ENCODE measurements around the gene MVB12A. TPM values are rescaled to one million over a fixed set of nuclear protein-coding genes. Genes with fewer than 3 reads are reported as not detected.

The MVB12A gene
- polyA plus RNA-seq, 2 of the 4 experiments (the other 2 are of a cell fraction) = 19.1 to 30.2 TPM

GRCh38 chr19:17451820-17452219 lies 32.0 kb downstream of the MVB12A start:
- Histone ChIP-seq H3K4me2 (no peak overlapping the region), H3K27ac (no peak overlapping the region), H3K9me3 (no peaks in the 10 kb centered on the region), H3K4me3 (no peak overlapping the region), H3K4me1 (0 out of 3 replicates have a peak, but pooled peaks cover 6% of the 10 kb centered on the region)
- FAIRE-seq (no peak), ATAC-seq (no peak), DNase-seq (ENCODE audit: low read depth in 1 of 2, low spot score in 1 of 2) (no peak)
- CTCF ChIA-PET = interaction anchor here (0.8 to 1.3 kb wide), 3 partner anchors 11 to 62 kb away, joined by 3 to 4 read pairs (median 4); no protein-coding TSS in a partner anchor
- TF ChIP-seq JUN (IDR thresholded peaks at IDR 0.05) = no peak
- TF ChIP-seq HOXB13 (CRISPR knock-in tag; IDR thresholded peaks at IDR 0.05; ENCODE audit: low read depth) = no peak
- TF ChIP-seq ZSCAN20 (CRISPR knock-in tag; IDR thresholded peaks at IDR 0.05) = no peak
- no peak for TF ChIP-seq MAFK (IDR thresholded peaks at IDR 0.05; ENCODE audit: partially characterized antibody)
- TF ChIP-seq KDM5A (IDR thresholded peaks at IDR 0.05) = no peak
- no peak for TF ChIP-seq TP53 (CRISPR knock-in tag; IDR thresholded peaks at IDR 0.05)
- no peak for TF ChIP-seq RAD21 (conservative IDR thresholded peaks at IDR 0.05 in 1 of 2, IDR thresholded peaks at IDR 0.05 in 1 of 2)
- TF ChIP-seq CTCF (IDR thresholded peaks at IDR 0.05) = no peak
- TF ChIP-seq EP300 (IDR thresholded peaks at IDR 0.05) = no peak
- 87% methylated on average over 4 of the region's 4 CpGs for WGBS (ENCODE audit: missing lambda C conversion rate)
- POLR2A ChIA-PET = no interaction called here

- ATAC-seq = peak in 1 of 2 experiments; percentile 47; a peak in 3 of 6 replicates
- no peak for FAIRE-seq
- H3K4me1 ChIP-seq = 0 out of 3 replicates have a peak, but pooled peaks cover 6% of the 10 kb centered on the region
- H3K4me3 ChIP-seq = no peak overlapping the region
- DNase-seq (ENCODE audit: low read depth in 1 of 2, low spot score in 1 of 2) = no peak
- POLR2A ChIA-PET = no interaction called here
- H3K4me2 ChIP-seq = no peak overlapping the region
- TF ChIP-seq NR3C1 (IDR thresholded peaks at IDR 0.05) (no peak), HOXA7 (CRISPR knock-in tag; IDR thresholded peaks at IDR 0.05) (no peak), SREBF2 (IDR thresholded peaks at IDR 0.05) (no peak), RNF2 (IDR thresholded peaks at IDR 0.05; ENCODE audit: borderline replicate concordance, low read depth) (no peak), PBX3 (IDR thresholded peaks at IDR 0.05) (no peak), JUN (IDR thresholded peaks at IDR 0.05) (no peak), TP53 (CRISPR knock-in tag; IDR thresholded peaks at IDR 0.05) (no peak), E2F6 (IDR thresholded peaks at IDR 0.05; ENCODE audit: borderline replicate concordance, low read depth) (no peak), BCL3 (IDR thresholded peaks at IDR 0.05) (no peak), NFE2L2 (conservative IDR thresholded peaks at IDR 0.05; ENCODE audit: low read length) (no peak), REST (IDR thresholded peaks at IDR 0.05) (no peak), HOXB13 (CRISPR knock-in tag; IDR thresholded peaks at IDR 0.05; ENCODE audit: low read depth) (no peak), CBX2 (IDR thresholded peaks at IDR 0.05; ENCODE audit: borderline replicate concordance, low read depth) (no peak), ZSCAN20 (CRISPR knock-in tag; IDR thresholded peaks at IDR 0.05) (no peak), ELK1 (IDR thresholded peaks at IDR 0.05; ENCODE audit: low read depth, low read length) (no peak), BHLHE40 (IDR thresholded peaks at IDR 0.05; ENCODE audit: low read depth, low read length) (no peak)
- H3K9me3 ChIP-seq = no peaks in the 10 kb centered on the region
- 78% methylated on average over 6 of the region's 13 CpGs for WGBS (ENCODE audit: missing lambda C conversion rate)
- CTCF ChIA-PET = interaction anchor here (0.6 to 2.3 kb wide), 7 partner anchors 10 to 789 kb away, joined by 3 to 13 read pairs (median 4); no protein-coding TSS in a partner anchor
- H3K27ac ChIP-seq = no peak overlapping the region
These were observed 34.8 kb downstream of the MVB12A start for GRCh38 chr19:17454576-17455071.
